NCI-H460 (cell line): Measurements from ENCODE around the gene ATP6V1G1. TPM values are rescaled to one million over a fixed set of nuclear protein-coding genes. Genes with fewer than 3 reads are reported as not detected.

Experiments
- DNase-seq: peaks from one replicate; pipeline ENCODE4 v3.0.0-alpha.2; 2016; ENCODE audit warnings: low read depth; ENCODE audit errors: extremely low read depth
- small RNA-seq, 2 experiments: library from RNA; depleted of rRNA; stranded (forward); fragments of <200 nt; gene quantifications; one replicate each; pipeline ENCODE3, GENCODE V24; 2014
- total RNA-seq: library from RNA; depleted of rRNA; stranded (reverse); fragments of >200 nt; shearing (Covaris generic); gene quantifications from 2 replicates; pipeline ENCODE4 v1.2.3, GENCODE V29; 2014; rRNA removed

Gene ATP6V1G1
- total RNA-seq, 1 experiment from 2014 or later: 157 TPM

DNA sequence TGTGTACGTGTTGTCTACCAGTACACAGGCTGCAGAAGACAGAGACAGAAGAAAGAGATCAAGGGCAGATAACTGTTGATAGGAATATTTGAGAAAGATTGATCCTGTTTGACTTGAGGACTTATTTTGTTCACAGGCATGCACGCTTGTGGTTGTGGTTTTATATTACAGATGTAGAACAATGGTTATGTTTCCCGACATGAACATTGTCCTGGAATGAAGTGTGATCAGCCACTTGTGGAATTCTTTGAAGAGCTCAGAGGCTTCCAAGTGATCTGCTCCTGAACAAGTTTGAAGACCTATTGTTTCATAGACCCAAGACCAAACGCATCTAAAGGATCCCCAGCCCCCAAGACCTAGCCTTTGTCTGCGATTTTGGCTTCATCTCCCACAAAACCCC is 56.3 kb downstream of the ATP6V1G1 start:
- DNase-seq: no peak

Small RNA genes lying within 50 kb of the gene (small RNA-seq; reads per million reads assigned to genes)
- gene RF00019: 0 reads per million in 2 experiments

Other genes starting within 250 kb of the ATP6V1G1 start
- 36.2 and 40.8 TPM in 2 replicates for gene AKNA, start 199.8 kb upstream of the ATP6V1G1 start, total RNA-seq
- 7.2 and 8.1 TPM in 2 replicates for gene WHRN, start 82.3 kb upstream of the ATP6V1G1 start, total RNA-seq
- gene TMEM268, start 23.5 kb downstream of the ATP6V1G1 start, total RNA-seq: 23.3 and 25.6 TPM in 2 replicates
- not detected in 2 replicates for gene TEX53, start 70.0 kb downstream of the ATP6V1G1 start, total RNA-seq
- not detected in 2 replicates for gene TEX48, start 94.4 kb downstream of the ATP6V1G1 start, total RNA-seq
- not detected in 2 replicates for gene TNFSF15, start 218.3 kb downstream of the ATP6V1G1 start, total RNA-seq